Measurements from ENCODE around the gene GPR61. TPM values are rescaled to one million over a fixed set of nuclear protein-coding genes. Genes with fewer than 3 reads are reported as not detected.

The GPR61 gene
- total RNA-seq, 1 donor, result under 0.01 TPM

GRCh38 chr1:109535481-109535880, 4.2 kb upstream of the GPR61 start:
- H3K4me3 ChIP-seq (ENCODE audit: low read depth, low read length), result no peak overlapping the region
- no peak for DNase-seq (ENCODE audit: low read depth)
- TF ChIP-seq CTCF (IDR thresholded peaks at IDR 0.05; ENCODE audit: insufficient read depth, low read length), result no peak

DNA sequence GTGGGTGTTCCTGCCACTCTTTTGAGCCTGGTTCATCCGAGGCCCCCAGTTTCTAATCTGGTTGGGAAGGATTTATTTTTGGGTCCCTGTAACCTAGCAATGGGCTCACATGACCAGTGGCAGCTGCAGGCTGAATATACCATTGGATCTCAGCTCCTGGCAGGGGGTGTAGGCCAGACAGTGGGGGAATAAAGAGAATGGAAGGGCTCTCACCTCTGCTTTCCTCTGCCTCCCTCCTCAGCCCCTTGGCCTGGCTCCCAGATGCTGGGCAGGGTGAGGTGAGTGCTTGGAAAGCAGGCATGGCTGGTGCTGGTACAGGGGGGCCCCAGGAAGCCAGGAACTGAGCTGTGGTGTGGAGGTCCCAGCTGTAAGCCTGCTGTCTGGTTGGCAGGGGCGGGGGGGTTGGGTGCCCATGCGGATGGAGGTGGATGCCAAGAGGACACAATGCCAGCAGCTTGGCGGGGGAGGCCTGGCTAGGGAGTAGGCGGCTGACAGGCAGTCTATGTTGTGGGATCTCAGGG, 3.6 kb upstream of the GPR61 start:
- TF ChIP-seq CTCF (IDR thresholded peaks at IDR 0.05; ENCODE audit: insufficient read depth, low read length), result no peak
- no peak overlapping the region for H3K4me3 ChIP-seq (ENCODE audit: low read depth, low read length)
- DNase-seq (ENCODE audit: low read depth), result no peak

GRCh38 chr1:109537450-109538178, 2.1 kb upstream of the GPR61 start:
- no peak overlapping the region for H3K4me3 ChIP-seq (ENCODE audit: low read depth, low read length)
- DNase-seq (ENCODE audit: low read depth), result no peak
- no peak for TF ChIP-seq CTCF (IDR thresholded peaks at IDR 0.05; ENCODE audit: insufficient read depth, low read length)

GRCh38 chr1:109538827-109539555, 681 bp upstream of the GPR61 start:
- no peak overlapping the region for H3K4me3 ChIP-seq (ENCODE audit: low read depth, low read length)
- DNase-seq (ENCODE audit: low read depth), result no peak
- TF ChIP-seq CTCF (IDR thresholded peaks at IDR 0.05; ENCODE audit: insufficient read depth, low read length), result no peak

DNA sequence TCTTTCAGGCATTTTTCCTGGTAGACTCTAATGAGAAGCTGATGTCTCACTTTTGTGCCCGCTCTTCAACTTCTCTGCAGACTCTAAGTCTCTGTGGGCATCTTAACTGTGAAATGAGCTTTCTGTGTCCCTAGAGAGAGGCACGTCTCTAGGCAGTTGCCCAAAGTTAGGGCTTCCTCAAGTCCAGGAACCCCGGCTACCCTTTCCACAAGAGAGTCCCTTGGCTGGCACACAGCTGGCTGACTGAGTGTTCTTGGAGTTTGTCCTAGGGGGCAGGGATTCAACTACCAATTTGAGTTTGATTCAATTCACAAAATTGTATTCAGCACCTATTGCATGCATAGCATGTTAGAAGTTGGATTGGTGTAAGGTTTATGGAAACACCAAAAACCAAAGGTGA, 1.4 kb downstream of the GPR61 start:
- no peak for TF ChIP-seq CTCF (IDR thresholded peaks at IDR 0.05; ENCODE audit: insufficient read depth, low read length)
- DNase-seq (ENCODE audit: low read depth), result no peak
- no peak overlapping the region for H3K4me3 ChIP-seq (ENCODE audit: low read depth, low read length)

GRCh38 chr1:109542657-109543056, 3.0 kb downstream of the GPR61 start:
- no peak for DNase-seq (ENCODE audit: low read depth)
- TF ChIP-seq CTCF (IDR thresholded peaks at IDR 0.05; ENCODE audit: insufficient read depth, low read length), result no peak

More at GRCh38 chr1:109542657-109543056, 3.0 kb downstream of the GPR61 start:
- H3K4me3 ChIP-seq (ENCODE audit: low read depth, low read length), result no peak overlapping the region

All from fibroblast of the aortic adventitia (primary cell).